KG1 (cell line): ENCODE measurements around the gene DLD.
"Not testable (repeated sequence)": the region's sequence is repeated elsewhere in the genome, so short reads cannot be mapped to it uniquely, and the experiment has no call there.

Experiments
- DNase-seq: peaks from one replicate; lab custom pipeline; 2025; lab: John Stamatoyannopoulos, UW

The DLD gene, protein sequence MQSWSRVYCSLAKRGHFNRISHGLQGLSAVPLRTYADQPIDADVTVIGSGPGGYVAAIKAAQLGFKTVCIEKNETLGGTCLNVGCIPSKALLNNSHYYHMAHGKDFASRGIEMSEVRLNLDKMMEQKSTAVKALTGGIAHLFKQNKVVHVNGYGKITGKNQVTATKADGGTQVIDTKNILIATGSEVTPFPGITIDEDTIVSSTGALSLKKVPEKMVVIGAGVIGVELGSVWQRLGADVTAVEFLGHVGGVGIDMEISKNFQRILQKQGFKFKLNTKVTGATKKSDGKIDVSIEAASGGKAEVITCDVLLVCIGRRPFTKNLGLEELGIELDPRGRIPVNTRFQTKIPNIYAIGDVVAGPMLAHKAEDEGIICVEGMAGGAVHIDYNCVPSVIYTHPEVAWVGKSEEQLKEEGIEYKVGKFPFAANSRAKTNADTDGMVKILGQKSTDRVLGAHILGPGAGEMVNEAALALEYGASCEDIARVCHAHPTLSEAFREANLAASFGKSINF

DNA sequence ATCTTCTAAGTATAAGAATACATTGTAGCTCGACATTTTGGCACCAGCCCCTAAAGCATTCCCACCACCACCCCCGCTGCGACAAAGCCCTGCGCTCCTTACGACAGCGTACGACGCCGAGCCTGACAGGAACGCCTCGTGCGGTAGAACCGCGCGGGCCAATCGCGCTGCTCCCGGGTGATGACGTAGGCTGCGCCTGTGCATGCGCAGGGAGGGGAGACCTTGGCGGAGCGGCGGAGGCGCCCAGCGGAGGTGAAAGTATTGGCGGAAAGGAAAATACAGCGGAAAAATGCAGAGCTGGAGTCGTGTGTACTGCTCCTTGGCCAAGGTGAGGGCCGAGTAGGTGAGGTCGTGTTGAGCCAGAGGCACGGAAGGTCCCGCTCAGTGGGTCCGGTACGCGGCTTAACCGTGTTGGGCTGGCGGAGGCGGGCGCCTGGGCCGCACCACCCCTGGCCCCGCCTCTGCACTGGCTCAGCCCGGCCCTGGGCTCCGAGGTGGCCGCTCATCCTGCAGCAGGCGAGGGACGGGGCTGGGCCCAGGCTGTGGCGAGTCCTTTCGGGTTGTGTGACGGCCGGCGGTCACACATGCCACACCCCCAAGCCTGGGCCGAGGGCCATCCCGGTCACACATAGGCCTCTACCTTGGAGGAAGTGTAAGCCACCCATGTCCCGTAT, at the start of gene DLD:
TSS of gene DLD (plus strand) at position 222 of the 674 bp plus-strand sequence. CDS start at position 290, 68 bp downstream.
- peak; percentile 47 for DNase-seq

DNA sequence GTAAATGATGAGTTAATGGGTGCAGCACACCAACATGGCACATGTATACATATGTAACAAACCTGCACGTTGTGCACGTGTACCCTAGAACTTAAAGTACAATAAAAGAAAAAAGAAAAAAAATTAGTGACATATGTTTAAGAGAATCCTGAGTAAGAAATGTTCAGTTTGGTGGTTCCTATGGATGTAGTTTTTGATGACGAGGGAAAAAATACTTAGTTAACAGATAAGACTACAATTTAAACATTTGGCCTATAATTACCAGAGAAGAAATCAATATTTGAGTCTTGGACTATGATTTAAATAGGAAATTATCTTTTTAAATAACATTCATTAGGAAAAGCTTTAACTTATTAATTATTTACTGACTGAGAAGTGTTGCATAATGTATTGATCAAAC, 48.8 kb upstream of the DLD start:
- DNase-seq: no peak

DNA sequence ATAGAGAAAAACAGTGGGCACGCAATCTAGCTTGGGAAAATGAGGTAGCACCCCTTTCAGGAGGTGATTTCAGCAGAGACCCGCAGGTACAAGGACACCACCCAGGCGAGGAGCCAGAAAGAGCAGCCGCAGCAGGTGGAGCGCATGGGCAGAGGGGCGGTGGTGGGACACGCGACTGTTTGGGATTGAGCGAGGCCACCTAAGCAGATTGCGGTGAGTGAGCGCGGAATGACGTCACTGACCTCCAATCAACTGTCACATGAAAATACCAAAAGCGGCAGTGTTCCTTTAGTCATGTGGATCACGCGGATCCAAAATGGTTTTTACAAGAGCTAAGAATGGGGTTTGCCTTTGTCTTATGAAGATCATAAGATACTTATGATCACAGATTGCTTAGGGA, 47.8 kb upstream of the DLD start:
- no peak for DNase-seq

DNA sequence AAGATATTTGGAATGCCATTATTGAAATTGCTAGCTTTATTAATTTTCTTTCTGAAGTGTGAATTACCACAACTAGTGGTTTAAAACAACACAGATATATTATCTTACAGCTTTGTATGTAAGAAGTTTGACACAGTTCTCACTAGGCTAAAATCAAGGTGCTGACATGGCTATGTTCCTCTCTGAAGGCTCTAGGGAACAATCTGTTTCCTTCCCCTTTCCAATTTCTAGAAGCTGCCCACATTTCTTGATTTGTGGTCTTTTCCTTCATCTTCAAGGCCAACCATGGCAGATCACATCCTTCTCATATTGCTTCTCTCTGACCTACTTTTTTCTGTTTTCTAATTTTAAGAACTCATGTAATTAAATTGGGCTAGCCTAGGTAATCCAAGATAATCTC, 44.7 kb upstream of the DLD start:
- DNase-seq: peak; percentile 1

DNA sequence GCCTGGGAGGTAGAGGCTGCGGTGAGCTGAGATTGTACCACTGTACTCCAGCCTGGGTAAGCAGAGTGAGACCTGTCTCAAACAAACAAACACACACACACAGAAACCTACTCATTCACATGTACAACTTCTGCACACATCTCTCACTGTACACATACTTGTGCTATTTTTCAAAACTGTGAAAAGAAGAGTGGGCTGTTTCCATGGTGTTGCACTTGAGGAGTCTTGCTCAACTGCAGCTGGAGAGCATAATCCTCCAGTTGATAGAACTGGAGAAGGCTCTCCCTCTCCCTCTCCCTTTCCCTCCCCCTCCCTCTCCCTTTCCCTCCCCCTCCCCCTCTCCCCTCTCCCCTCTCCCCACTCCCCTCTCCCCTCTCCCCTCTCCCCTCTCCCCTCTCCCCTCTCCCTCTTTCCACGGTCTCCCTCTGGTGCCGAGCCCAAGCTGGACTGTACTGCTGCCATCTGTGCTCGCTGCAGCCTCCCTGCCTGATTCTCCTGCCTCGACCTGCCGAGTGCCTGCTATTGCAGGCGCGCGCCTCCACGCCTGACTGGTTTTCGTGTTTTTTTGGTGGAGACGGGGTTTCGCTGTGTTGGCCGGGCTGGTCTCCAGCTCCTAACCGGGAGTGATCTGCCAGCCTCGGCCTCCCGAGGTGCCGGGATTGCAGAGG, 43.7 kb upstream of the DLD start:
- DNase-seq: no peak

DNA sequence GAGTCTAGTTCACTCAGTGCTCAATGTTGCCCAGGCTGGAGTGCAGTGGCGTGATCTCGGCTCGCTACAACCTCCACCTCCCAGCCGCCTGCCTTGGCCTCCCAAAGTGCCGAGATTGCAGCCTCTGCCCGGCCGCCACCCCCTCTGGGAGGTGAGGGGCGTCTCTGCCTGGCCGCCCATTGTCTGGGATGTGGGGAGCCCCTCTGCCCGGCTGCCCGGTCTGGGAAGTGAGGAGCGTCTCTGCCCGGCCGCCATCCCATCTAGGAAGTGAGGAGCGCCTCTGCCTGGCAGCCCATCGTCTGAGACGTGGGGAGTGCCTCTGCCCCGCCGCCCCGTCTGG, 43.2 kb upstream of the DLD start:
- not testable (repeated sequence) for DNase-seq

DNA sequence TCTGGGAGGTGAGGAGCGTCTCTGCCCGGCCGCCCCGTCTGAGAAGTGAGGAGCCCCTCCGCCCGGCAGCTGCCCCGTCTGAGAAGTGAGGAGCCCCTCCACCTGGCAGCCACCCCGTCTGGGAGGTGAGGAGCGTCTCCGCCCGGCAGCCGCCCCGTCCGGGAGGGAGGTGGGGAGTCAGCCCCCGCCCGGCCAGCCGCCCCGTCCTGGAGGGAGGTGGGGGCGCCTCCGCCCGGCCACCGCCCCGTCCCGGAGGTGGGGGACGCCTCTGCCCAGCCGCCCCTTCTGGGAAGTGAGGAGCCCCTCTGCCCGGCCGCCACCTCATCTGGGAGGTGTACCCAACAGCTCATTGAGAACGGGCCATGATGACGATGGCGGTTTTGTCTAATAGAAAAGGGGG, 42.8 kb upstream of the DLD start:
- DNase-seq: not testable (repeated sequence)

DNA sequence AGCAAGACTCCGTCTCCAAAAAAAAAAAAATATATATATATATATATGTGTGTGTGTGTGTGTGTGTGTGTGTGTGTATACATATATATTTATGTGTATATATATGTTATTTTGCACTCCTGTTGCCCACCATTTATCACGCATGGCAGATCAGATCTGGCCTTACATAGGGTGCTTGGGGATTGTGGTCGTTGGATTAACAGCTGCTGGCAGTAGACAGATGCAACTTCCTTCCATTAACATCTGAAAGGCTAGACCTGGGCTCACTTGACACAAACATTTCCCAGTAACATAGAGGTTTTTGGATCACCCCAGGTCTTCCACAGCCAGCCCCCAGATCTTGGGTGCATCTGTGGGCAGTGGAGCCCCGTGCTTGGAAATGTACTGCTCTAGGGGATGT, 40.8 kb upstream of the DLD start:
- DNase-seq: no peak

DNA sequence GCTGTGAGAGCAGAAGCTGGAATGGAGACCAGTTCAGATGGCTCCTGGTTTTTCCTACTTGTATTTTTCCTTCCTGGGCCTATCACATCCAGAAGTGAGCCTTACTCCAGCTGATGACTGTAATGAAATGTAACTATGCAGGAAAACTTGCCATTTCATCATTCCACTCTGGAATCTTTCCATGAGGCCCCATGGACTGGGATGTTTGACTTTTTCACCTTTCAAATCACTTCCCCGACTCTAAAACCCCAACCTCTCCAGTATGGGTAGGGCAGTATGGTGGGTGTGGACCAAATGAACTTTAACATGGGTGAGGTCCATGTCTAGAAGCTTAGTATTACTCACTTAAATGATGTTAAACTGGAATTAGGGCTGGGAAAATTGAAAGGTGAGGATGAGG, 40.3 kb upstream of the DLD start:
- DNase-seq: no peak

DNA sequence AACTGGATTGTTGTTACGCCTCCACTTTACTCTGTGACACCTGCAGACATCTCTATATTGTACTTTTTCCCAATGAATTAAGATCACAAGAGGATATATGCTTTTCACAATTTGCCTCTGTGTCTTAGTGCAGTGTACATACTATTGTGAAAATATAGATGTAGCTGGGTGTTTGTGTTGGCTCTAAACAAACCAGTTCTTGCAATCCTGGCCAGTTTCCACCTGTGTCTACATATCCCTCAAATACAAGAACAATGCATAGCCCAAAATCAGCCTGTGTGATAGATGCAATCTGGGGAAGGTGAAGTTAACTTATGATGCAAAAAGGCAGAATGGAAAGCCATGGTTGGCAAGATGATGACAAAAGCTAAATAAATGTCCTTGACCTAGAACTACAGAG, 36.5 kb upstream of the DLD start:
- DNase-seq: no peak

DNA sequence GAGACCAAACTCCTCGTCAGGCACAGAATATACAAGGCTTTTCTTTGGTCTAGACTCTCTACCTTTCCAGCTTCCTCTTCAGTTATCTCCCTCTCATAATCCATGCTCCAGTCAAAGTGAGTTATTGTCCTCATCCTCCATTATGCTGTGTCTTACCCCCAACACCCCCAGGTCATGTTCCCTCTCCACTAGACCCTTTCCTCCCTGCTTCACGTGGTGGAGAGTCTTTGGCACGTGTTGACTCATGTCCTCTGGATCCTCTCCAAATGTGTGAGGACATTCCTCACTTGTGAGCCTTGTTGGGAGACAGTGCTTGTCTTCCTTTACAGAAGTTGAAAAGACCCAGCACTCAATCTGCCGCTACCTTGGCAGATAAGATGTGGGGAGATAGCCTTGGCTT, 36.0 kb upstream of the DLD start:
- no peak for DNase-seq

DNA sequence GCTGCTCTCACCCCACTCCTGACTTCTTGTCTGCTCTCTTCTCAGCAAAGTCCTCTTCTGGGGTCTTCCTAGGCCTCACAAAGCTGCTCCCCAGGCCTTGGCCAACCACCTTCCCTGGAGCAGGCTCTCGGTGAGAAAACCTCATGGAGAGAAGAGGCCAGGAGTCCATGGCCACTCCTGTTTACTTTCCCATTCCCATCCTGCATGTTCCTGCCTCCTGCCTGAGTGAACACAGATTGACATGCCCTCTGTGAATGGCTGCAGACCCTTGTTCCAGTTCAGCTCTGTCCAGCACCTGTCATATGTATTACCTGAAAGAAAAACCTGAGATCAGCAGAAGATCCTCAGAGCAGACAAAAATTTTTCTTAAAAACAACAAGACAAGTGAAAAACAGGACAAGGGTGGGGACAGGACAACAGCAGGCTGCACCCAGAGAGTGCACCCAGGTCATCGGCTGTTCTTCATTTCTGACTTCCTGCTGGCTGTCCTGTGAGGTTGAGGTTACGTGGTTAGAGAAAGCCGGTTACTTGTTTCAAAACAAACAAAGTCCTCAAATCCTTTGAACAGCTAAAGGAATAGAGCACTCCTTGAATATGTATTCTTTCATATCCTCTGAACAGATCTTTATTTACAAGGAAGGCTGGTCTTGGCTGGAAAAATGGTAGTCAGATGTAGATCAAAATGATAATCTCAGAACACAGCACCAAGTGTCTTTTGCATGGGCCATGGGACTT, 34.0 kb upstream of the DLD start:
- DNase-seq: no peak

DNA sequence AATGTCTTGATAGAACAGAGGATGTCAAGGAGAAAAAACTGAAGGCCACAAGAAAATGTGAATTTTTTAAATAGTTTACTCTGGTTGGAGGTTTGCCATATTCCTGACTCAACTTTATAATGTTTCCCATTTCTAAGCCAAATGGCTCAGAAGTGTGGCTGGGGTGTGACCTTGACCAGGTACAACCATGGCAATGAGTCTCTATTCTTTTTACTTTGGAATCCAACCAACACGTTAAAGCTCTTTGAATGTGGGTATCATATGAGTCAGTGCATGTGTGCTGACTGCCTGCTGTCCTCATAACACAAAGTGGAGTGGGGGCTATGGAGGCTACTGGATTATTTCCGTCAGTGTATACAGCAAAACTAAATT, 33.5 kb upstream of the DLD start:
- DNase-seq: no peak

DNA sequence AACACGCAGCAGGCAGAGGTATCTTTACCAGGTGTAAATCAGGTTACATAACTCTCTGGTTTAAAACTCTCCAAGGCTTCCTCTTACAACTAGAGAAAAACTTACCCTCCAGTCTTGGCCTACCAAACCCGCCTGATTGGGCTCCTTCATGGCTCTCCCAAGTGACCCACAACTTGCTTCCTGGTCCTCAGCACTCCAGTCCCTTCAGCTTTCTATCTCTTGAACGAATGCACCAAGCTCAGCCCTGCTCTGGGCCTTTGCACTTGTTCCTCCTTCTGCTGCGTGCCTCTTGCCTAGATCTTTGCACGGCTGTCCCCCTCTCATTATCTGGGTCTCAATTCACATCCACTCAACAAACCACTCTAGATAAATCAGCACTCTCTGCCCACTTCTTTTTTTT, 32.7 kb upstream of the DLD start:
- no peak for DNase-seq

DNA sequence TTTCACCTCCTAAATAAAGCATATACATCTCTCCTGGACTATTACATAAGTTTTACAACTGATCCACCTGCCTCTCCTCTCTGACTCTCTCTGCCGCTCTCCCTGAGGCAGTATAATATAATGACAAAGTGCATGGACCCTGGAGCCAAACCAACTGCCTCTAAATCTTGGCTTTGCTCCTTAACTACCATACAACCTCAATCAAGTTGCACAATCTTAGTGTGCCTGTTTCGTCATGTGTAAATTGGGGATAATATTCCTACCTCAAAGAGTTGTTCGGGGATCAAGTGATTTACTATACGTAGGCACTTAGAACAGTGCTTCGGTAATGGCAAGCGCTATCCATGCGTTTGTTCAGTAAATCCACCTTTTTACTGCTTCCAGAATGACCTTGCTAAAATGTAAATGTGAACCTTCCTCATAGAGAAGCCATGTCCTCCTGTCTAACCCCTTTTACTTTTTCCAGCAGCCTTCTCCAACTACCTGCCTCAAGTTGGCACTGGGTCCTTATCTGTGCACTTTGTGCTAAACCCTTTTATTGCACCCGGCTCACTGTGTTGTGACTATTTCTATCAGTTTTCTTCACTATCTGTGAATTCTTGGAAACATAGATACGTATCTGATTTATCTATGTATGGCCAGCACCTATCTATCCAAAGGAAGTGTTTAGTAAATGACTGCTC, 30.6 kb upstream of the DLD start:
- DNase-seq: no peak

DNA sequence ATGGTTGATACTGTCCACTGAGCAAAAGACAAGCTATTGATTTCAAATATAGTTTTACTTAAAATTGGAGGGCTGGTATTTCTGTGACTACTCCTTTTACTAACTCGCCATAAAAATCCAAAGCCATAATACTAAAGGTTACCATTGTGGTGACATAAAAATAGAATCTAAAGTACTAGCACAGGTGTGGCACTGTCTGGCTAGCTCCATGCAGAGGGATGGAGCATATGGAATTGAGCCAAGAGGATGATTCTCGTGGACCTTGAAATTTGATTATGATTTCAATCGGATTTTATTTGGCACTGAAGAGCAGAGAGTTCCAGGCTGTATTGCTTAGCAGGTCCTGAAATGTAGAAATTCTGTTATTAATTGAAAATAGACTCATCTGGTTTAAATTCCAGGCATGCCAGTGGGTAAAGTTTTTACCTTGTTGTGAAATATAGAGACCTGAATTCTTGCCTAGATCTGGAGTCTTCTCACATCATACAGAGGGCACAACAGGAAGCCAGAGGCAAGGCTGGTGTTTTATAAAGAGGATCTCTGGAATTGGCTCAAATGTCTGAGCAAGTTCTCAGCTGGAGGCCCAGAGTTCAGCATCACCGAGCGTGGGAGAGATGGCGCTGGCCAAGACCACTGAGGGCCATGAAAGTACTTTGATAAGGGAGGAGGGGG, 29.9 kb upstream of the DLD start:
- DNase-seq: no peak

DNA sequence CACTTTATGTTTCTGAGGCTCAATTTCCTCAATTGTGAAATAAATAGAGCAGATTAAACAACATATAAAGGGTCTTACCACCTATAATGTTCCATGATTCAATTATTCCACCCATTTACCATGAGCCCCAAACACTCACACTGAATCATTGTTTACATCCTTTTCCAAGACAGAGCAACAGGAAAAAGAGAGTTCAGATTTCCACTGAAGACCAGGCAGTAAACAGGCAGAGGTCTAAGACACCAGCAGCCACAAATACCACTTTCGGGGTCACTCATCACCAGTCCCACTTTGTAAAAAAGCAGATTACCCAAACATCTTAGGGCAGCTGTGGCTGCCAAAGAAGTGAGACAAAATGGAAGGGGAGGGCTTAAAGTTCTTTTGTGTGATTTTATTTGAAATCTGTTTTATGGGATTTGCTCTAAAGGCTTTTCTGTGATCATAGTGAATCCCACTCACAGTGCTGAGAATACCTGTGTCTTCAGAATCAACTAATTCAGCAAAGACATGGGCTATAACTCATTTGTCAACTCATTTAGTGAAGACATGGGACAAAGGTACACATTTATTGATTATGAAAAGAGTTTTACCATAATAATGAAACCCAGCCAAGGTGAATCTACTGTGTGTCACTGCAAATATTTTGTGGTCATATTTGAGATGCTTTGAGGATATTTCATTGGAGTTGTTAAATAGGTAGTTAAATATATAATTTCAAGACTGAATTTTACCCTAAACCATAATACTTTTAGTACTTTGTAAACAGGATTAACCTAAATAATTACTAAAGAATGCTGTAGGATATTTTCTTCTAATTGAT, 24.8 kb upstream of the DLD start:
- no peak for DNase-seq

DNA sequence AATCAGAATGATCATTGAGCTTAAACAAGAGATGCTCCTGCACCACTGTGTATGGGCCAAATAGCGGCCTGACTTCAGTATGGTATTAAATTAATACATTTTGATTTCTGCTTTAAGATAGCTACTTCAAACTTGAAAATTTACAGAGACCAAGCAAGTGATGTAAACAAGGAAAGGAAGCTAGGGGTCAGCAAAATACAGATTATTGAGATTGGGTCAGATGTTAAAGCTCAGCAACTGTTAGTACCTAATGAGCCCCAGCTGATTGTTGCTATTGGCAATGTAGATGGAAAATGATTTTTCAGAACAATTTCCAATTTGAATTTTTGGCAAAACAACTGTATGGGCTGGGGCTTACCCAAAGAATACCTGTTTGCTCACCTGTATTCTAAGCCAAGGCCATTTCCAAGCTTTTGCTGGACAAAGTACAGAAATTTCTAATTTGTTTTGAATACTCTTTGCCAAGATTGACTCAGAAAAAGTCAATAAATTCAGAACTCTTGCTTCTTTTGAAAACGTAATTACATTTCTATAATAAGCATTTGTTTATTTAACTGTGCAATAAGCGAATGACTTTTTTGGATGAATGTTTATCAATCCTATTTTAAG, 23.0 kb upstream of the DLD start:
- no peak for DNase-seq

DNA sequence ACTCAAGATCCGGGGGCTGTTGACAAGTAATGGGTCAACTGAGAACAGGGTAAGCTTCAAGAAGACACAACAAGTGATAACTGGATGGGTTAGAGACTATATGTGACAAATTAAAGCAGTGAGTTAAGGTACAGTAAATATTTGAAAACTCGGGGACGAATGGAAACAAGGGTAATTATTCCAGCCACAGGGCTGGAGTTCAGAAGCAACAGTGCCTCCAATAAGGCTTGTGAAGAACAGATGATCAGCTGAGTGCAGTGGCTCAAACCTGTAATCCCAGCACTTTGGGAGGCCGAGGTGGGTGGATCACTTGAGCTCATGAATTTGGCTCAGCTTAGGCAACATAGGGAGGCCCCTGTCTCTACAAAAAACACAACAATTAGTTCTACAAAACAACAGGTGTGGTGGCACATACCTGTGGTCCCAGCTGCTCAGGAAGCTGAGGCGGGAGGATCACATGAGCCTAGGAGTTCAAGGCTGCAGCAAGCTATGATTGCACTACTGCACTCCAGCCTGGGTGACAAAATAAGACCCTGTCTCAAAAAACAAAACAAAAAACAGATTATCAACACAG, 20.5 kb upstream of the DLD start:
- DNase-seq: no peak

DNA sequence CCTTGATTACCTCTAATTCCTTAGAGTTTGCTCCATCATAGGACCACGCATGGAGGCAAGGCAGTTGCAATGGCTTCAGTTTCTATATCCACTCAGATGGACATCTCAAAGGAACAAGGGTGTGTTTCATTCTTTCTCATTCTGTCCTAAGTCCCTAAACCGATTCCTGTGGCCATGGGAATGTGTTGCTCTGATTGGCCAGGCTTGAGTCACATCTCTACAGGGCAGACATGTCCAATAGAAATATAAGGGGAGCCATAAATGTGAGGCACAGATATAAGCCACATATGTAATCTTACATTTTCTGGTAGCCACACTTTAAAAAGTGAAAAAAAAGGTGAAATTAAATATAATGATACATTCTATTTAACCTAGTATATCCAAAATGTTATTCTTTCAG, 16.9 kb upstream of the DLD start:
- DNase-seq: no peak
